GM21390 (cell line): ENCODE measurements around the gene SMIM44.
"Not testable (repeated sequence)": the region's sequence is repeated elsewhere in the genome, so short reads cannot be mapped to it uniquely, and the experiment has no call there.

Source experiments
- ATAC-seq: cut with Tn5 transposase; IDR thresholded peaks from one replicate; pipeline ENCODE4 v1.9.1; 2021; ENCODE audit not compliant: unreplicated experiment

The SMIM44 gene

DNA sequence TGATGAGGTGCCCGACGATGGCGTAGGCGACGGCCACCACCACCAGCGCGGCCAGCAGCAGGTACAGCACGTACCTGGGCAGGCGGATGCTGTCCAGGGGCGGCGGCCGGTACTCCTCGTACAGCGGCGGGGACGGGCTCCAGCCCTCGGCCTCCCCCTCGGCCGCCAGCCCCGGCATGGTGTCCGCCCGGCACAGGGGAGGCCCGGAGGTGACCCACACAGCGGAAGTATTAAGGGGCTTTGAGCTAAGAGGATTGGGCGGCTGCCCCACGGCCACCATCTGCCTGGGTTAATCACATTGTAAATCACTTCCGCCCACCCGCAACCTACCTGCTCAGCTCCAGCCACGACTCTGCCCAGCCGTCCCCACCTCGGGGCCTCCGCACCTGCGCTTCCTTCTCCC lies at the start of gene SMIM44:
SMIM44 (minus strand) TSS at position 216 of the 403 bp plus-strand sequence; CDS start at position 178, 38 bp downstream.
- ATAC-seq: no peak

DNA sequence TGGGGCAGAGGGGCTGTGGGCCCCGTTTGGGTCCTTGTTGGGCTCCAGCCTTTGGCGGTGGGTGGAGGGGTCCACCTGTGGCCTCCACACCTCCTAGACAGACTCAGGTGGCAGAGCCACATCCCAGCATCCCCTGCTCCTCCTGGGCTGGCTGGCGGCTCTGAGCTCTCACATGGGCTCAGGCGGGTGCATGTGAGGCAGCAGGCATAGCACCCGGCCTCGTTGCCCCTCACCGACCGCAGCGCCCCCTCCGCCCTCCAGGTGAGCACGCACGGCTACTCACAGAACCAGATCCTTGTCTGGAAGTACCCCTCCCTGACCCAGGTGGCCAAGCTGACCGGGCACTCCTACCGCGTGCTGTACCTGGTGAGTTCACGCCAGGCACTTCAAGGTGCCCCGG lies 49.8 kb upstream of the SMIM44 start:
- no peak for ATAC-seq

DNA sequence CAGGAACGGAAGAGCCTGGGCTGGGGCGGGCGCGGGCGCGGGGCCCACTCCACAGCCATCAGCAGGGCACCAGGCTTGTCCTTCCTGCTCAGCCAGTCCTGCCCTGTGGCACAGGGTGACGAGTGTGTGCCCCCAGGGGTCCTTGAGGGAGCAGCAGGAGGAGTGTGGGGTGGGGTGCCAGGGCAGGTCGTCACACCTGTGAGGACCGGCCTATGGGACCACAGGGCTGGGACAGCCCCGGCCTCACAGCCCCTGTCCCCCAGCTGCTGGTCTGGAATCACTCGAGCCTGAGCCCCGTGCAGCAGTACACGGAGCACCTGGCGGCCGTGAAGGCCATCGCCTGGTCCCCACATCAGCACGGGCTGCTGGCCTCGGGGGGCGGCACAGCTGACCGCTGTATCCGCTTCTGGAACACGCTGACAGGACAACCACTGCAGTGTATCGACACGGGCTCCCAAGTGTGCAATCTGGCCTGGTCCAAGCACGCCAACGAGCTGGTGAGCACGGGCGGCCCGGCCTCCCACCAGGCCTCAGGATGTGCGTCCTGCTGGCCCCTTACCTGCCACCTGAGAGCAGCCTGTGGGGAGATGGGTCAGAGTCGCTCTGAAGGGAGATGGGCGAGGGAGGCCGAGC lies 49.0 kb upstream of the SMIM44 start:
- ATAC-seq: no peak

DNA sequence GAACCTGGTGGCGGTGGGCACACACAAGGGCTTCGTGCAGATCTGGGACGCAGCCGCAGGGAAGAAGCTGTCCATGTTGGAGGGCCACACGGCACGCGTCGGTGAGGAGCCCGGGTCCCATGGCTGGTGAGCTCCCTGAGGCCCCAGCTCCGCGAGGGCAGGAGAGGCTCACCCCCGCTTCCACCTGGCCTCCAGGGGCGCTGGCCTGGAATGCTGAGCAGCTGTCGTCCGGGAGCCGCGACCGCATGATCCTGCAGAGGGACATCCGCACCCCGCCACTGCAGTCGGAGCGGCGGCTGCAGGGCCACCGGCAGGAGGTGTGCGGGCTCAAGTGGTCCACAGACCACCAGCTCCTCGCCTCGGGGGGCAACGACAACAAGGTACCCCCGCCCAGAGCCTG lies 48.5 kb upstream of the SMIM44 start:
- ATAC-seq: no peak

DNA sequence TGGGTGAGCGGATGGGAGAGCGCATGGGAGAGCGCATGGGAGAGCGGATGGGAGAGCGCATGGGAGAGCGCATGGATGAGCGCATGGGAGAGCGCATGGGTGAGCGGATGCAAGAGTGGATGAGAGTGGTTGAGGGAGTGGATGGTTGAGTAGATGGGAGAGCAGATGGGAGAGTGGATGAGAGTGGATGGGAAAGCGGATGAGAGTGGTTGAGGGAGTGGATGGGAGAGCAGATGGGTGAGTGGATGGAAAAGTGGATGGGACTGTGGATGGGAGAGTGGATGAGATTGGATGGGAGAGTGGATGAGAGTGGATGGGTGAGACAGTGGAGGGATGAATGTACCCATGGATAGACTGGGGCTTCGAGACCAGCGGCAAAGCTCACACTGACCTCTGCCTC lies 47.1 kb upstream of the SMIM44 start:
- ATAC-seq: no peak

DNA sequence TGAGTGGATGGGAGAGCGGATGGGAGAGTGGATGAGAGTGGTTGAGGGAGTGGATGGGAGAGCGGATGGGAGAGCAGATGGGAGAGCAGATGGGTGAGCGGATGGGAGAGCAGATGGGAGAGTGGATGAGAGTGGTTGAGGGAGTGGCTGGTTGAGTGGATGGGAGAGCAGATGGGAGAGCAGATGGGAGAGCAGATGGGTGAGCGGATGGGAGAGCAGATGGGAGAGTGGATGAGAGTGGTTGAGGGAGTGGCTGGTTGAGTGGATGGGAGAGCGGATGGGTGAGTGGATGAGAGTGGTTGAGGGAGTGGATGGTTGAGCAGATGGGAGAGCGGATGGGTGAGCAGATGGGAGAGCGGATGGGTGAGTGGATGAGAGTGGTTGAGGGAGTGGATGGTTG lies 46.1 kb upstream of the SMIM44 start:
- ATAC-seq: not testable (repeated sequence)

DNA sequence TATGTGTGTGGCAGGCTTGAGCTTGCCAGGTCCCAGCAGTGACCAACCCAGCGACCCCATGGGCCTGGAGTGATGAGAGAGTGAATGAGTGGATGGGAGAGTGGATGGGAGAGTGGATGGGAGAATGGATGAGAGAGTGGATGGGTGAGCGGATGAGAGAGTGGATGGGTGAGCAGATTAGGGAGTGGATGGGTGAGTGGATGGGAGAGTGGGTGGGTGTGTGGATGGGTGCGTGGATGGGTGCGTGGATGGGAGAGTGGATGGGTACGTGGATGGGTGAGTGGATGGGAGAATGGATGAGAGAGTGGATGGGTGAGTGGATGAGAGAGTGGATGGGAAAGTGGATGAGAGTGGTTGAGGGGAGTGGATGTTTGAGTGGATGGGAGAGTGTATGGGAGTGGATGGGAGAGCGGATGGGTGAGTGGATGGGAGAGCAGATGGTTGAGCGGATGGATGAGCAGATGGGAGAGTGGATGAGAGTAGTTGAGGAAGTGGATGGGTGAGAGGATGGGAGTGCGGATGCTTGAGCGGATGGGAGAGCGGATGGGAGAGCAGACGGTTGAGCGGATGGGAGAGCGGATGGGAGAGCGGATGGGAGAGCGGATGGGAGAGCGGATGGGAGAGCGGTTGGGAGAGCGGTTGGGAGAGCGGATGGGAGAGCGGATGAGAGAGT lies 45.4 kb upstream of the SMIM44 start:
- ATAC-seq: no peak

DNA sequence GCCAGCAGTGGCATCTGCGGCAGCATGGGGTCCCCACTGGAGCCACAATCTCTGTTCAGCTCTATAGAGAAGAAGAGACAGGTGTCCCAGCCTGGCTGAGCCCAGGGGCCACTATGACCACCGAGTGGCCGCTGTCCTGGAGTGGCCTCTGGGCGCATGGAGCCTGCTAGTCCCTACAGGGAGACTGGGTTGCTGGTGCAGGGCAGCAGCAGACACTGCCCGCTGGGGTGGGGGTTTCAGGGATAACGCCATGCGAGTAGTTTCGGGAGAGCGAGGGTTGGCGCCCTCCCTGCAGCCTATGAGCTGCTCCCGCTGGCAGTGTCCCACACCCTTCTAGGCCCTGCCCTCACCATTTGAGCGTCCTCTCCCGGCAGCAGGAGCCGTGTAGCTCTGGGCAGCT lies 44.8 kb upstream of the SMIM44 start:
- no peak for ATAC-seq

DNA sequence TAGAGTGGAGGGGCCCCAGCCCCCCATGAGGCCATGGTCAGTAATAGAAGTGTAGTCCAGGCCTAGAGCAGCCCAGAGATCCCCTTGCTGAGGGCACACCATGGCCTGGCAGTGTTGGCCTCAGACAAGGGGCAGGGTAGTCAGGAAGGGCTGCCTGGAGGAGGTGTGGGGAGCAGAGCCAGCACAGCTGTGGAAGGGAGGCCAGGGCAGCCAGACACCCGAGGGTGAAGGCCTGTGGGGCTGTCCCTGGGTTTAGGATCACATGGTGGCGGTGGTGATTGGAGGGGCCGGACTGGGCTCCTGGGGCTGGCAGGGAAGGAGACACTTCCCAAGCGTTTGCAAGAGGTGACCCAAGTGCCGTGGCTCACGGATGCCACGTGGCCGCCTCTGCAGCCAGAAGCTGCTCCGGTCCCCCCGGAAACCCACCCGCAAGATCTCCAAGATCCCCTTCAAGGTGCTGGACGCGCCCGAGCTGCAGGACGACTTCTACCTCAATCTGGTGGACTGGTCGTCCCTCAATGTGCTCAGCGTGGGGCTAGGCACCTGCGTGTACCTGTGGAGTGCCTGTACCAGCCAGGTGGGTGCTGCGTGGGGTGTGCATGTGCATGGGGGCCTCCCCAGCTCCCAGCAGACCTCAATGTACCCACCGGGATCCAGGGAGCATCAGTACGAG lies 44.1 kb upstream of the SMIM44 start:
- ATAC-seq: no peak

DNA sequence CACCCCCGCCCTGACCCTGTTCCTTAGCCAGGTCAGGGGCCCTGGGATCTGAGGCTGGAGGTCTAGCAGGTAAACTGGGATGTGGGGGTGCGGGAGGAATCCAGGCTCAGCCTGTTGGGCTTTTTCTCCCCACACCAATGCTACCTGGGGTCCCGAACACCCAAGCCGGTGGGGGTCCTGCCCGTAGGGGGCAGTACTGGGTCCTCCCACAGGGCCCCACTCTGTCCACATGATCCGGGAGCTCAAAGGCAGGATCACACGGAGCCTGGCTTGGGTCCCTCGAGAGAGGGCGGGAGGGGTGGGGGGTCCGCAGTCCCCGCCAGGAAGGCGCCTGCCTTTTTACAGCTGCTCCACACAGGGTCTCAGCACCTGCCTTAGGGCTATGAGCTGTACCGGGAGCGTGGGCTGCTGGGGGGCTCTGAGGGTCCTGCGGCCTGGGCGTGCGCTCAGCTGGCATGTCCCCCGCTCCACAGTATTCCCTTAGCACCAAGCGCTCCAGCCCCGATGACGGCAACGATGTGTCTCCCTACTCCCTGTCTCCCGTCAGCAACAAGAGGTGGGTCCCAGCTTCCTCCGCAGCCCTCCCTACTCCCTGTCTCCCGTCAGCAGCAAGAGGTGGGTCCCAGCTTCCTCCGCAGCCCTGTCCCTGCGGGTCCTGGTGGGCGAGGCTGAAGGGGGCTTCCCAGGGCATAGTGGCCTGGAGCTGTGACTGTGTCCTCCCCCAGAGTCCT lies 43.4 kb upstream of the SMIM44 start:
- no peak for ATAC-seq

DNA sequence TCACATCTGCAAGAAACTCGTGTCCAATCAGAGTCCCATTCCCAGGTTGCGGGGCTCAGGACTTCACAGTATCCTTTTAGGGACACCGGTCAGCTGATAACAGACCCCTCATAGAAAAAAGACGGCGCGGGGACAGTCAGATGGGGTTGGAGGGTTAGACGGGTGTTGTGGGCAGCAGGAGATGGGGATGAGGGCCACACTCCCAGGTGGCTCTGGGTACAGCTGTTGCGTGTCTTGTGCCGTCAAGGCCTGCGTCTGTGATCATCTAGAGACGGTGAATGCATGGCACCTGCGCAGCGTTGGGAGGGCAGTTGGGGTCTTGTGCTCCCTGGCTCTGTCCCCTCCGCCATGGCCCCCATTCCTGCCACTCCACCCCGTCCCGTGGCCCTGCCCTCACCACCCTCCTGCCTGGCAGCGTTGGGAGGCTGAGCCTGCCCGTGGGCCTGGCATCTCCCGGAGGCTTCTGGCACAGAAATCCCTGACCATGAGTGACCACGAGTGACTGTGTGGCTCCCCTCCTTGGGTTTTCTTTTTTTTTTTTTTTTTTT lies 41.7 kb upstream of the SMIM44 start:
- no peak for ATAC-seq

DNA sequence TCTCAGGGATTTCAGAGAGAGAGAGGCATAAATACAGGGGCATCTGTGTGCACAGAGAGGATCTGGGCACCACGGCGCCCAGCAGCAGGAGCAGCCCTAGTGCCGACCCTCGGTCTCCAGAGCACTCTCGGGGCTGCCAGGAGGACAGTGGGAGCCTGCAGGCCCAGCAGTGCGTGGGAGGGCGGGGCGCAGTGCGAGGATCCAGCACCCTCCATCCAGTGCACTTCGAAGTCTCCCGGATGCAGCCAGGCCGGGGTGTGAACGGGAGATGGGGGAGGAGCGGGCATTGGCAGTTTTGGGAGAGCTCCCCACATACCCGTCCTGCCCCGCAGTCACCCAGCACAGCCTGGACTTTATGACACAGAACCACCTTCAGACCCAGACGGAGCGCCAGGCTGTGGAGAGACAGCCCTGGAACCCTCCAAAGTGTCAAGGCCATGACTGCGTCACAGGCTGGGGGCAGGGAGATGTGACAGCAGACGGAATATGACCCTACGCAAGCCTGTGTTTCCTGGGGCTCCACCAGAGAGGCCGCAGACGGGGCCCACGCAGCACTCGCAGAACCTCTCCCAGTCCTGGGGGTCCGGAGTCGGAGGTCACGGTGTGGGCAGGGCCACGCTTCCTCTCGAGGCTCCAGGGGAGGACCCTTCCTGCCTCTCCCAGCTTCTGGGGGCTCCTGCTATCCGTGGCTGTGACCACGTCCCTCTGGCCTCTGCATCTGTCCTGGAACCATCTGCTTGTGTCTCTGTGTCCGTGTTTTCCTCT lies 41.0 kb upstream of the SMIM44 start:
- ATAC-seq: no peak

DNA sequence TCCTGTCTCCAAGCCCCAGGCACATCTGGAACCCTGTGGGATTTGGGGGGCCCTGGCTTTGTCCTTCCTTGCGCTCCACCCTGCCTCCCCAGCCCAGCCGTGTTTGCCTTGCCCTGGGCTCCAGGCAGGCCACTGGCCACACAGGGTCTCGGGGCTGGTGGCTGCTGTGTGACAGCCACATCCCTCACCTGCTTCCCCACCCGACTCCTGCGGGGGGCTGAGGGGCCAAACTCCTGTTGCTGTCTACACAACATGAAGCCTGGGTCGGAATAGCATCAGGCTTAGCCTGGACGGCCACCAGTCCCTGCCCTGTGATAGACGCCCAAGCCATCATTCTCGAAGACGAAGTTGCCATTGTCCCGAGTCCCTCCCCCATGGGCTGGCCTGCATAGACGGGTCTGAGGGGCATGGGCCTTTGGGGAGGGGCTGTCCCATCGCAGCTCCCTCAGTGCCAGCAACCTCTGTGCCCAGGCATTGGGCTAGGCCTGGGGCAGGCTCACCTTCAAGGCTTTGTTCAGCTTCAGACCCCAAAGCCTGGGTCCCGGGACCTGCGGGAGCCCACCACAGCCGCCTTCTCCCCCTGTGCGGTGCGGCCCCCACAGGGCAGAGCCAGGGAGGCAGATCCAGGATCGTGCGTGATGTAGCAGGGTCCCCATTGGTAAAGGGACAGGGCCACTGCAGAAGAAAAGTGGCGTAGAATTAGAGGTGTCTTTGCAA lies 40.3 kb upstream of the SMIM44 start:
- no peak for ATAC-seq

DNA sequence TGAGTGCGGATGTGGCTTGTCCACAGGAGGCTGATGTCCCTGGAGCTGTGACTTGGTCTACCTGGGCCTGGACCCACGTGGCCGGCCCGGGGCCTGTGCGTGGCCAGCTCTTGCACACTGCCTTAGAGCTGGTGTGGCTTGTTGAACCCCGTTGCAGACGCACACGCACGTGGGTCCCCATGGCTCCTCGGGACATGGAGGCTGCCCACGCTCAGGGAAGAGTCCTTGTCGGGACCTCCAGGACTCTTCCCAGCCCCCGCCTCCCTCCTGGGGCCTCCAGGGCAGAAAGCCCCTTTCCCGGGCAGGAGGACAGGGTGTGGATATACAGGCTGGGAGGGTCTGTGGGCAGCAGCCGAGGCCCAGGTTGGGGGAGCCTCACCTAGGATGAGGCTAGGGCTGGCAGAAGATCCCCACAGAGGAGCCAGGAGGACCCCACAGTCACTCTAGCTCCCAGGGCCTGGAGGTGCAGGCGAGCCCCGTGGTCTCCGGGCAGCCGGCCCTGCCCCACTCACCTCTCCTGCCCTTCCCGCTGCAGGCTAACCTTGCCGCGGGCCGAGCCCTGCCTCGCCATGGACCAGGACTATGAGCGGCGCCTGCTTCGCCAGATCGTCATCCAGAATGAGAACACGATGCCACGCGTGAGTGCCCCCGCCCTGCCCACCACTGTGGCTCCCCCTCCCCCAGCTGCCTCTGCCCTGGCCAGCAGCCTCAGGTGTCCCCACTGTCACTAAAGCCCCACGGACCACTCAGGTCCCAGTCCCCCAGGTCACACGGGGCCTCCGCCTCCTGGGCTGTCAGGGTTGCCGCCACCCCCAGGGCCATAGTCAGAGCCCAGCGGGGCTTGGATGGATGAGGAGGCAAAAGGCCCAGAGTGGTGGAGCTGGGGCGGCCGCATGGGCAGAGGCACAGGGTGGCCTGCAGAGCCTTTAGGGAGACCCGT lies 39.5 kb upstream of the SMIM44 start:
- no peak for ATAC-seq

DNA sequence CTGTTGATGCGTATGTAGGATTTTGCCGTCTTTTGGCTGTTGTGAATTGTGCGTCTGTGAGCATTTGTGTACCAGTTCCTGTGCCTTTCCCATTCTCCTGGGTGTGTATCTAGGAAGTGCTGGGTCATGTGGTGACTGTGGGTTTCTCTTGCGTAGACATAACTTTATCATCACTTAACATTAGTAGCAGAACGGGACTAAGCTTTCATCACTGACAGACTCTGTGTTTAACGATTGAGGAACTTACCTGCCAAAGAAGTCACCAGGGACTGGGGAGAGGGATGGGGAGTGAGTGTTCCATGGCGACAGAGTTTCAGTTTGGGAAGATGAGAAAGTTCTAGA lies 37.8 kb upstream of the SMIM44 start:
- no peak for ATAC-seq

DNA sequence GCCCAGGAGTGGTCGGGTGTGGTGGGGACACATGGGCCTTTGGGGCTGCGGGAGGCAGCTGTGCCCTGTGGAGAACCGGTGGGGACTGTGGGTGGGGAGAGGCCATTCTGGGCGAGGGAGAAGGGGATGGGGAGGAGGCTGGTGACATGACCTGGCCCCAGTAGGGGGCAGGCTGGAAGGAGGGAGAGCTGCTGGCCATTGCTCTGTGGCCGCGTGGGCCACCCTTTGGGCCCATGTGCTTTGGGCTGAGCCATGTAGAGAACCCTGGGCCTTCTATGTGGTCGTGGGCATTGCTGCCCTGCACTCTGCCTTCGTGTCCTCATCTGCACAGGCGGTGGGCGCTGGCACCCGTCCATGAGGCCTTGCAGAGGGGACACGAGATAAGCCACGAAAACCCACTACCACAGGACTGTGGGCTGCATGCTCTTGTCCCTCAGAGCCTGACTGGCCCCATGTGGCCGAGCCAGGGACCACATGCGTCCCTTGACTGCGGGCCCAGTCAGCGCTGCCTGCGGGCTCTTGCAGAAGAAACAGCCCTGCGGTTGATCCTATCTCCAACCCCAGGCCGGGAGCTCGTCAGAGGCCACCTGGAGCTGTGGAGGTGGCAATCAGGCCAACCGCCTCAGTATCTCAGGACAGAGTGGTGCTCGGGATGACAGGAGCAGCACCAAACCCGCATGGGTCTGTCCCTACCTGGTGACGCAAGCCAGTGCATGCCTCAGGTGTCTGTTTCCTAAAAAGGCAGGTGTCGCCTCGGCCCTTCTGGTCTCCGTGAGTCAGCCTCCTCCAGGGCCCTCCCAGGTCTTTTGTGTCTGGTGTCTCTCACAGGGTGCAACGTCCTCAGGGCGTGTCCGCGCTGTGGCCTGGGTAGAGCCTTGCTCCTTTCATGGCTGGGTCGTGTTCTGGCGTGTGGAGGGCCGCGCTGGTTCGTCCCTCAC lies 37.2 kb upstream of the SMIM44 start:
- no peak for ATAC-seq

DNA sequence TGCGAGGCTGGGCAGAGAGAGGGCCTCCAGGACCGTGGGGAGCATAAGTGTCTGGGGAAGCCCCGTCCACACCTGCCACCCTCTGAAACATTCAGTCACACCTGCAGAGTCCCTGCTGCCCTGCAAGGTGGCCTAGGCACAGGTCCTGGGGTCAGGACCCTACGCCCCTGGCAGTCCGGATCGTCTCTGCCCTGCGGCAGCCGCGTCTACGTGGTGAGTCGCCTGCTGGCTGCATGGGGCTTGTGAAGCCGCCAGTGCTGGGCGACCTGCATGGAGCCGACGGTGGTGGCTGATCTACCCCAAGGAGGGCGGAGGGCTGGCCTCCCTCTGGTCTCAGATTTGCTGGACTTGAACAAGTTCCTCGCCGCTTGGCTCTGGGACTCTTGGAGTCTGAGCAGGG lies 35.9 kb upstream of the SMIM44 start:
- ATAC-seq: no peak

DNA sequence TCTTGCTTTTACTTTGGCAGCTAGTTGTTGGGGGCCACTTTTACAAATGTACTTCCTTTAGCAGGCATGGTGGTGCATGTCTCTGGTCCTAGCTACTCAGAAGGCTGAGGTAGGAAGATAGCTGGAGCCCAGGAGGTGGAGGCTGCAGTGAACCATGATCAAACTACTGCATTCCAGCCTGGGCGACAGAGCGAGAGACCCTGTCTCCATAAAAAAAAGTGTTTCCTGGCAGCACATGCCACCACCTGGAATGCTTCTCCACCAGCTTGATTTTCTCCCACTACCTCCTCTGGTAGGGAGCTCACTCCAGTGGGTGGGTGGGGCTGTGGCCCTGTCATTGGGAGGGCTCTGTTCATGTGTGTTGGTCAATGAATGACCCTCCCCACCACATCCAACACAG lies 35.4 kb upstream of the SMIM44 start:
- no peak for ATAC-seq
